Motor neuron (in vitro differentiated cells): ENCODE measurements around the gene FKBP7. TPM values are rescaled to one million over a fixed set of nuclear protein-coding genes. Genes with fewer than 3 reads are reported as not detected.
"Not testable (repeated sequence)": the region's sequence is repeated elsewhere in the genome, so short reads cannot be mapped to it uniquely, and the experiment has no call there.

Experiments
- ATAC-seq, 8 experiments: fragments of 200-7000 bp; cut with Tn5 transposase; replicated peaks in 6 of 8; 2 replicates each; pipeline ENCODE4 v1.8.0; 2021; ENCODE audit warnings: mild to moderate bottlenecking in 8 of 8, moderate library complexity in 8 of 8
- H3K27ac ChIP-seq, 2 donors: fragments of 250-450 bp; sonication (Bioruptor Pico); 2 replicates each; pipeline ENCODE4 v1.9.0; 2021; ENCODE audit warnings: antibody characterized with exemption in 2 of 2, mild to moderate bottlenecking in 2 of 2, moderate library complexity in 1 of 2
- H3K4me1 ChIP-seq, 2 donors: fragments of 250-450 bp; sonication (Bioruptor Pico); replicated peaks in 1 of 2; 2 replicates each; pipeline ENCODE4 v1.6.1; 2021; ENCODE audit warnings: antibody characterized with exemption in 2 of 2, mild to moderate bottlenecking in 2 of 2, moderate library complexity in 1 of 2
- H3K4me3 ChIP-seq, 5 donors: fragments of 250-450 bp; sonication (Bioruptor Pico); 2 replicates each; pipeline ENCODE4 v1.9.0; 2021; ENCODE audit warnings: antibody characterized with exemption in 5 of 5, mild to moderate bottlenecking in 5 of 5, moderate library complexity in 4 of 5
- WGBS, 10 experiments: fragments of 450-650 bp; shearing (Covaris generic); methylation state at CpG; one replicate each; pipeline ENCODE4 v1.0.0; 2022; 5-methylcytosine and 5-hydroxymethylcytosine counted together
- in situ Hi-C, 9 experiments: fragments of 400-800 bp; cut with MboI; loops; one replicate each; pipeline ENCODE4 v1.15.0; 2021; ENCODE audit warnings: low sequenced_read_pairs in 9 of 9, low pct_unique_long_range_greater_than_20kb in 2 of 9; ENCODE audit not compliant: unreplicated experiment in 9 of 9
- total RNA-seq, 8 experiments: library from RNA; unstranded; fragments of 300-600 nt; gene quantifications; 2 replicates each; pipeline versions ENCODE4 v1.2.3 to v1.2.4, GENCODE V29; 2022

The FKBP7 gene
- 10 to 100 TPM; 13.5 to 48.3 (median 25.4) TPM for total RNA-seq

- 0 to 48% (median 5%) methylated on average over 1 to 29 of the region's 56 CpGs for WGBS, 10 experiments
- Histone ChIP-seq H3K27ac (peak within 1 kb of the TSS; percentile 81 to 88), H3K4me3 (peak within 1 kb of the TSS; percentile 40 to 71 (median 53)), H3K4me1 (peaks cover 6 to 21% of the 10 kb centered on the region in 2 donors)
- in situ Hi-C loops, result no loop called here
- ATAC-seq, result peak; percentile 47 to 80 (median 69)
These were observed at the start of gene FKBP7 for GRCh38 chr2:178478439-178479274. Gene FKBP7, minus strand, starts transcription at chr2:178478600. Its CDS starts 101 bp downstream, at chr2:178478499.

GRCh38 chr2:178527592-178527991 is 49.2 kb upstream of the FKBP7 start:
- in situ Hi-C loops, result no loop called here
- 13 to 100% (median 100%) methylated on average over 1 to 2 of the region's 2 CpGs; no CpG with 5 or more reads in 3 of the 10 experiments for WGBS, 10 experiments
- H3K27ac ChIP-seq, result no peak overlapping the region

GRCh38 chr2:178526256-178526655 is 47.9 kb upstream of the FKBP7 start:
- Histone ChIP-seq H3K4me1 (no peaks in the 10 kb centered on the region), H3K4me3 (no peak overlapping the region), H3K27ac (no peak overlapping the region)
- ATAC-seq, result no peak
- in situ Hi-C loops, result no loop called here
- WGBS, 10 experiments, result 74 to 100% (median 90%) methylated on average over 1 to 4 of the region's 4 CpGs; no CpG with 5 or more reads in 1 of the 10 experiments

More at GRCh38 chr2:178527592-178527991, 49.2 kb upstream of the FKBP7 start:
- ATAC-seq, result no peak
- Histone ChIP-seq H3K4me1 (no peaks in the 10 kb centered on the region), H3K4me3 (no peak overlapping the region)

- ATAC-seq, H3K4me1 ChIP-seq, in situ Hi-C loops, H3K4me3 ChIP-seq, H3K27ac ChIP-seq: not testable (repeated sequence)
- WGBS, 10 experiments, result 29% methylated on average over 1 of the region's 1 CpG; no CpG with 5 or more reads in 9 of the 10 experiments
These were observed 47.1 kb upstream of the FKBP7 start for GRCh38 chr2:178525460-178525859.

GRCh38 chr2:178525010-178525409 is 46.6 kb upstream of the FKBP7 start:
- H3K4me1 ChIP-seq, in situ Hi-C loops, H3K4me3 ChIP-seq, H3K27ac ChIP-seq, ATAC-seq: not testable (repeated sequence)
- WGBS, 10 experiments, result no CpG with 5 or more reads among the region's 5 CpGs

- WGBS, 10 experiments, result 12 to 94% (median 39%) methylated on average over 1 to 8 of the region's 8 CpGs; no CpG with 5 or more reads in 1 of the 10 experiments
- no peak overlapping the region for H3K27ac ChIP-seq
- H3K4me3 ChIP-seq, result peak overlapping the region in 4 of 5 donors; percentile 20 to 53 (median 30)
- in situ Hi-C loops, result no loop called here
- ATAC-seq, result peak in 3 of 8 experiments; percentile 5 to 15 (median 7)
- H3K4me1 ChIP-seq, result no peaks in the 10 kb centered on the region
These were observed 45.3 kb upstream of the FKBP7 start for GRCh38 chr2:178523596-178524134.

- ATAC-seq, result peak in 5 of 8 experiments; percentile 93 to 99 (median 98)
- Histone ChIP-seq H3K4me3 (peak overlapping the region in 4 of 5 donors; percentile 20 to 53 (median 30)), H3K27ac (no peak overlapping the region), H3K4me1 (no peaks in the 10 kb centered on the region)
- in situ Hi-C loops, result no loop called here
- 0 to 100% (median 20%) methylated on average over 1 to 16 of the region's 25 CpGs; no CpG with 5 or more reads in 1 of the 10 experiments for WGBS, 10 experiments
These were observed 44.7 kb upstream of the FKBP7 start for GRCh38 chr2:178522950-178523595.

GRCh38 chr2:178521304-178522150 is 43.1 kb upstream of the FKBP7 start:
- in situ Hi-C loops, result no loop called here
- WGBS, 10 experiments, result 86 to 100% (median 94%) methylated on average over 2 to 11 of the region's 11 CpGs
- ATAC-seq, result no peak
- Histone ChIP-seq H3K27ac (no peak overlapping the region), H3K4me1 (no peaks in the 10 kb centered on the region), H3K4me3 (no peak overlapping the region)

GRCh38 chr2:178517496-178517895 is 39.1 kb upstream of the FKBP7 start:
- no peak overlapping the region for H3K27ac ChIP-seq
- ATAC-seq, result no peak
- no peaks in the 10 kb centered on the region for H3K4me1 ChIP-seq
- WGBS, 10 experiments, result 33 to 100% (median 100%) methylated on average over 1 of the region's 1 CpG; no CpG with 5 or more reads in 7 of the 10 experiments
- H3K4me3 ChIP-seq, result no peak overlapping the region
- in situ Hi-C loops, result no loop called here

- no peak for ATAC-seq
- no peak overlapping the region for H3K4me3 ChIP-seq
- no peak overlapping the region for H3K27ac ChIP-seq
- H3K4me1 ChIP-seq, result no peaks in the 10 kb centered on the region
- in situ Hi-C loops, result no loop called here
- WGBS, 10 experiments, result 17 to 100% (median 75%) methylated on average over 1 to 2 of the region's 2 CpGs; no CpG with 5 or more reads in 2 of the 10 experiments
These were observed 36.3 kb upstream of the FKBP7 start for GRCh38 chr2:178514664-178515063.

GRCh38 chr2:178513876-178514275 is 35.5 kb upstream of the FKBP7 start:
- H3K27ac ChIP-seq, result no peak overlapping the region
- H3K4me1 ChIP-seq, result no peaks in the 10 kb centered on the region
- in situ Hi-C loops, result no loop called here
- 91 to 100% (median 97%) methylated on average over 2 to 4 of the region's 4 CpGs; no CpG with 5 or more reads in 1 of the 10 experiments for WGBS, 10 experiments
- no peak overlapping the region for H3K4me3 ChIP-seq
- ATAC-seq, result no peak

- peak in 3 of 8 experiments; percentile 51 to 63 (median 52) for ATAC-seq
- Histone ChIP-seq H3K4me1 (no peaks in the 10 kb centered on the region), H3K4me3 (no peak overlapping the region), H3K27ac (no peak overlapping the region)
- WGBS, 10 experiments, result 0 to 100% (median 40%) methylated on average over 1 to 2 of the region's 2 CpGs; no CpG with 5 or more reads in 1 of the 10 experiments
- in situ Hi-C loops, result no loop called here
These were observed 34.1 kb upstream of the FKBP7 start for GRCh38 chr2:178512484-178512883.
